ENCODE data around the gene LHPP.

The LHPP gene

GRCh38 chr10:124596962-124597845, 135.6 kb downstream of the LHPP start:
- no peak overlapping the region for H3K4me3 ChIP-seq (ENCODE audit: low read depth, low read length)
- no peak for TF ChIP-seq CTCF (conservative IDR thresholded peaks at IDR 0.05; ENCODE audit: low read depth, low read length)
- no peak for DNase-seq (ENCODE audit: low read depth)

- DNase-seq (ENCODE audit: low read depth), result no peak
- no peak overlapping the region for H3K4me3 ChIP-seq (ENCODE audit: low read depth, low read length)
- no peak for TF ChIP-seq CTCF (conservative IDR thresholded peaks at IDR 0.05; ENCODE audit: low read depth, low read length)
Measured at GRCh38 chr10:124597846-124598165, 136.2 kb downstream of the LHPP start.

- no peak for DNase-seq (ENCODE audit: low read depth)
- TF ChIP-seq CTCF (conservative IDR thresholded peaks at IDR 0.05; ENCODE audit: low read depth, low read length), result no peak
- no peak overlapping the region for H3K4me3 ChIP-seq (ENCODE audit: low read depth, low read length)
Measured at GRCh38 chr10:124598196-124598595, 136.6 kb downstream of the LHPP start.

GRCh38 chr10:124598773-124599587, 137.4 kb downstream of the LHPP start:
- TF ChIP-seq CTCF (conservative IDR thresholded peaks at IDR 0.05; ENCODE audit: low read depth, low read length), result no peak
- H3K4me3 ChIP-seq (ENCODE audit: low read depth, low read length), result no peak overlapping the region
- DNase-seq (ENCODE audit: low read depth), result no peak

- no peak overlapping the region for H3K4me3 ChIP-seq (ENCODE audit: low read depth, low read length)
- no peak for TF ChIP-seq CTCF (conservative IDR thresholded peaks at IDR 0.05; ENCODE audit: low read depth, low read length)
- DNase-seq (ENCODE audit: low read depth), result no peak
Measured at GRCh38 chr10:124599588-124600050, 138.0 kb downstream of the LHPP start.

GRCh38 chr10:124600051-124600880, 138.6 kb downstream of the LHPP start:
- no peak for TF ChIP-seq CTCF (conservative IDR thresholded peaks at IDR 0.05; ENCODE audit: low read depth, low read length)
- H3K4me3 ChIP-seq (ENCODE audit: low read depth, low read length), result no peak overlapping the region
- no peak for DNase-seq (ENCODE audit: low read depth)
